RWPE2 (cell line): ENCODE measurements around the gene PLEKHM1.

Experiments
- ATAC-seq: fragments of 200-7000 bp; cut with Tn5 transposase; 3 replicates; pipeline ENCODE4 v1.9.1; 2021; ENCODE audit warnings: low read depth
- DNase-seq: peaks from one replicate; pipeline ENCODE4 v3.0.0-alpha.2; 2020; ENCODE audit warnings: low spot score
- H3K27ac ChIP-seq: fragments of 450-650 bp; 2 replicates; pipeline ENCODE4 v1.5.1; 2017; ENCODE audit warnings: mild to moderate bottlenecking; ENCODE audit not compliant: poor library complexity, severe bottlenecking
- H3K27me3 ChIP-seq: fragments of 250-450 bp; sonication (Bioruptor Pico); 2 replicates; pipeline ENCODE4 v1.5.1; 2021; ENCODE audit warnings: mild to moderate bottlenecking, moderate library complexity; ENCODE audit not compliant: insufficient read depth, poor library complexity, severe bottlenecking
- H3K36me3 ChIP-seq: fragments of 250-450 bp; sonication (Bioruptor Pico); 2 replicates; pipeline ENCODE4 v1.5.1; 2020; ENCODE audit warnings: low read depth, mild to moderate bottlenecking, moderate library complexity
- H3K4me1 ChIP-seq: fragments of 250-450 bp; sonication (Bioruptor Pico); 2 replicates; pipeline ENCODE4 v1.5.1; 2021; ENCODE audit warnings: mild to moderate bottlenecking, moderate library complexity; ENCODE audit not compliant: insufficient read depth, poor library complexity, severe bottlenecking
- H3K4me3 ChIP-seq: fragments of 250-450 bp; sonication (Bioruptor Pico); 2 replicates; pipeline ENCODE4 v1.5.1; 2021; ENCODE audit warnings: mild to moderate bottlenecking, moderate library complexity; ENCODE audit not compliant: severe bottlenecking
- H3K9me3 ChIP-seq: fragments of 250-450 bp; sonication (Bioruptor Pico); 2 replicates; pipeline ENCODE4 v1.5.1; 2021; ENCODE audit warnings: mild to moderate bottlenecking, moderate library complexity; ENCODE audit not compliant: severe bottlenecking
- CTCF ChIP-seq: fragments of 450-650 bp; IDR thresholded peaks from one replicate; pipeline ENCODE4 v1.5.1; 2017; ENCODE audit warnings: mild to moderate bottlenecking, moderate library complexity; ENCODE audit not compliant: poor library complexity, severe bottlenecking

PLEKHM1 gene

GRCh38 chr17:45437465-45438283, 52.8 kb downstream of the PLEKHM1 start:
- Histone ChIP-seq H3K9me3 (no peaks in the 10 kb centered on the region), H3K27me3 (no peaks in the 10 kb centered on the region), H3K4me3 (no peak overlapping the region), H3K36me3 (peaks cover 4% of the 10 kb centered on the region; the same call in 1 of the 2 replicates), H3K4me1 (peaks cover 14% of the 10 kb centered on the region), H3K27ac (no peak overlapping the region)
- no peak for TF ChIP-seq CTCF
- ATAC-seq (no peak), DNase-seq (peak; percentile 62)

GRCh38 chr17:45436625-45437464, 53.7 kb downstream of the PLEKHM1 start:
- Histone ChIP-seq H3K4me1 (peaks cover 14% of the 10 kb centered on the region), H3K27ac (no peak overlapping the region), H3K9me3 (no peaks in the 10 kb centered on the region), H3K36me3 (peaks cover 4% of the 10 kb centered on the region; the same call in 1 of the 2 replicates), H3K4me3 (no peak overlapping the region), H3K27me3 (no peaks in the 10 kb centered on the region)
- TF ChIP-seq CTCF = no peak
- DNase-seq (no peak), ATAC-seq (no peak)

- H3K4me3 ChIP-seq = no peak overlapping the region
- no peaks in the 10 kb centered on the region for H3K27me3 ChIP-seq
- ATAC-seq (no peak), DNase-seq (peak; percentile 66)
- H3K4me1 ChIP-seq = peaks cover 14% of the 10 kb centered on the region
- TF ChIP-seq CTCF = no peak
- peaks cover 4% of the 10 kb centered on the region; the same call in 1 of the 2 replicates for H3K36me3 ChIP-seq
- no peak overlapping the region for H3K27ac ChIP-seq
- no peaks in the 10 kb centered on the region for H3K9me3 ChIP-seq
These were observed 54.4 kb downstream of the PLEKHM1 start for GRCh38 chr17:45436161-45436560.

GRCh38 chr17:45435481-45435880, 55.0 kb downstream of the PLEKHM1 start:
- DNase-seq (no peak), ATAC-seq (no peak)
- Histone ChIP-seq H3K4me3 (no peak overlapping the region), H3K27me3 (no peaks in the 10 kb centered on the region), H3K9me3 (no peaks in the 10 kb centered on the region), H3K27ac (no peak overlapping the region), H3K36me3 (peaks cover 4% of the 10 kb centered on the region; the same call in 1 of the 2 replicates), H3K4me1 (peaks cover 11% of the 10 kb centered on the region)
- no peak for TF ChIP-seq CTCF
